Activated naive CD4-positive, alpha-beta T cell treated with anti-CD3 and anti-CD28 coated beads, Interleukin-2, amount 50 U/mL, for 72 hours (primary cell): Measurements from ENCODE around the gene HOXA2. TPM values are rescaled to one million over a fixed set of nuclear protein-coding genes. Genes with fewer than 3 reads are reported as not detected.

Experiments used
- ATAC-seq, 2 donors: fragments of 150-1000 bp; cut with Tn5 transposase; 2 replicates each; pipeline ENCODE4 v1.10.0; 2021; ENCODE audit warnings: mild to moderate bottlenecking in 2 of 2, moderate library complexity in 2 of 2
- DNase-seq, 2 donors: peaks; one replicate each; pipeline ENCODE4 v3.0.0; 2021 to 2022; ENCODE audit warnings: low spot score in 2 of 2
- H3K27ac Mint-ChIP-seq, 2 donors: one replicate each; pipeline ENCODE4 v1.8.0; 2022; ENCODE audit warnings: mild to moderate bottlenecking in 2 of 2, mixed read lengths in 2 of 2
- H3K36me3 Mint-ChIP-seq, 2 donors: one replicate each; pipeline ENCODE4 v1.8.0; 2022; ENCODE audit warnings: mixed read lengths in 2 of 2
- H3K9me3 Mint-ChIP-seq, 2 donors: one replicate each; pipeline ENCODE4 v1.8.0; 2022; ENCODE audit warnings: mixed read lengths in 2 of 2
- total RNA-seq, 2 donors: library from RNA; stranded (reverse); gene quantifications; one replicate each; pipeline ENCODE4 v1.2.3, GENCODE V29; 2022

The HOXA2 gene
- total RNA-seq, 2 donors from 2014 or later: not detected

GRCh38 chr7:27079234-27079975, 23.1 kb downstream of the HOXA2 start:
- Mint-ChIP-seq H3K36me3 (no peaks in the 10 kb centered on the region), H3K9me3 (no peaks in the 10 kb centered on the region), H3K27ac (no peak overlapping the region)
- ATAC-seq: no peak
- DNase-seq: no peak

DNA sequence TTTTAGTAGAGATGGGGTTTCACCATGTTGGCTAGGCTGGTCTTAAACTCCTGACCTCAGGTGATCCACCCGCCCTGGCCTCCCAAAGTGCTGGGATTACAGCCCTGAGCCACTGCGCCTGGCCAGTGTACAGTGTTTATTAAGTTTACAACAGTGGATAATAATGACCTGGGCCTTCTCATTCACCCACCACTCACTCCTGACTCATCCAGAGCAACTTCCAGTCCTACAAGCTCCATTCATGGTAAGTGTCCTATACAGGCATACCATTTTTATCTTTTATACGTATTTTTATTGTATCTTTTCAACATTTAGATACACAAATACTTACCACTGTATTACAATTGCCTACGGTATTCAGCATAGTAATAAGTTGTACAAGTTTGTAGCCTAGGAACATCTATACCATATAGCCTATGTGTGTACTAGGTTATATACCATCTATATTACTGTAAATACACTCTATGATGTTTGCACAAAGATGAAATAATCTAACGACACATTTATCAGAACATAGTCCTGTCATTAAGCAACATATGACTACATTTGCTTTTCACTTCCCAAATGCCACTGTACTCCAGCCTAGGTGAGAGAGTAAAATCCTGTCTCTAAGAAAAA, 23.8 kb downstream of the HOXA2 start:
- ATAC-seq (no peak), DNase-seq (no peak)
- Mint-ChIP-seq H3K36me3 (no peaks in the 10 kb centered on the region), H3K27ac (no peak overlapping the region), H3K9me3 (no peaks in the 10 kb centered on the region)

GRCh38 chr7:27073076-27073475, 29.4 kb downstream of the HOXA2 start:
- no peak for DNase-seq
- H3K27ac Mint-ChIP-seq: no peak overlapping the region
- ATAC-seq: no peak
- H3K9me3 Mint-ChIP-seq: no peaks in the 10 kb centered on the region
- no peaks in the 10 kb centered on the region for H3K36me3 Mint-ChIP-seq

- ATAC-seq: no peak
- no peaks in the 10 kb centered on the region for H3K36me3 Mint-ChIP-seq
- H3K9me3 Mint-ChIP-seq: no peaks in the 10 kb centered on the region
- H3K27ac Mint-ChIP-seq: no peak overlapping the region
- no peak for DNase-seq
These were observed 30.7 kb downstream of the HOXA2 start for GRCh38 chr7:27071622-27072390.

- Mint-ChIP-seq H3K36me3 (no peaks in the 10 kb centered on the region), H3K27ac (no peak overlapping the region), H3K9me3 (no peaks in the 10 kb centered on the region)
- ATAC-seq (no peak), DNase-seq (no peak)
These were observed 34.2 kb downstream of the HOXA2 start for GRCh38 chr7:27068259-27068658.

DNA sequence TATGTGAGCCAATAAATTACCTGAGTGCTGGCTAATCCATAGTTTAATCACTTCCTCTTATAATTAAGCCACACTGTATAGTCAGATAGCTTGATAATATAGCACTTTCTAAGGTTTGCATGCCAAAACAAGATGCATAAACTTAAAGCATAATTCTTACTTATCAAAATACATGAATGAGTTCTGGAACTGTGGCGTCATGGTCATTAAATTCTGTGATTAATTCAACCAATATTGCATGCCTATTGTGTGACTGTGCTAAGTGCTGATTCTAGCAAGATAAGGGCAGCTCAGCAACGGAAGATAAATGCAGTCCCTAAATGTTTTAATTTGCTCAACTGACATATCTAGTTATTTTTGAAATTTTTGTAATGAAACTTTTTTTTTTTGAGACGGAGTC, 36.3 kb downstream of the HOXA2 start:
- Mint-ChIP-seq H3K27ac (no peak overlapping the region), H3K9me3 (no peaks in the 10 kb centered on the region), H3K36me3 (no peaks in the 10 kb centered on the region)
- ATAC-seq (no peak), DNase-seq (no peak)

- H3K36me3 Mint-ChIP-seq: no peaks in the 10 kb centered on the region
- no peaks in the 10 kb centered on the region for H3K9me3 Mint-ChIP-seq
- DNase-seq (no peak), ATAC-seq (no peak)
- no peak overlapping the region for H3K27ac Mint-ChIP-seq
These were observed 36.8 kb downstream of the HOXA2 start for GRCh38 chr7:27065709-27066108.

GRCh38 chr7:27064661-27065060, 37.8 kb downstream of the HOXA2 start:
- no peak overlapping the region for H3K27ac Mint-ChIP-seq
- H3K9me3 Mint-ChIP-seq: no peaks in the 10 kb centered on the region
- no peaks in the 10 kb centered on the region for H3K36me3 Mint-ChIP-seq
- ATAC-seq (no peak), DNase-seq (no peak)

GRCh38 chr7:27064159-27064558, 38.3 kb downstream of the HOXA2 start:
- Mint-ChIP-seq H3K36me3 (no peaks in the 10 kb centered on the region), H3K27ac (no peak overlapping the region), H3K9me3 (no peaks in the 10 kb centered on the region)
- DNase-seq (no peak), ATAC-seq (no peak)

- ATAC-seq: no peak
- Mint-ChIP-seq H3K36me3 (no peaks in the 10 kb centered on the region), H3K9me3 (no peaks in the 10 kb centered on the region), H3K27ac (no peak overlapping the region)
- no peak for DNase-seq
These were observed 39.5 kb downstream of the HOXA2 start for GRCh38 chr7:27062946-27063345.

GRCh38 chr7:27053153-27053552, 49.3 kb downstream of the HOXA2 start:
- no peaks in the 10 kb centered on the region for H3K36me3 Mint-ChIP-seq
- no peak for DNase-seq
- no peak for ATAC-seq
- H3K27ac Mint-ChIP-seq: no peak overlapping the region
- H3K9me3 Mint-ChIP-seq: no peaks in the 10 kb centered on the region

DNA sequence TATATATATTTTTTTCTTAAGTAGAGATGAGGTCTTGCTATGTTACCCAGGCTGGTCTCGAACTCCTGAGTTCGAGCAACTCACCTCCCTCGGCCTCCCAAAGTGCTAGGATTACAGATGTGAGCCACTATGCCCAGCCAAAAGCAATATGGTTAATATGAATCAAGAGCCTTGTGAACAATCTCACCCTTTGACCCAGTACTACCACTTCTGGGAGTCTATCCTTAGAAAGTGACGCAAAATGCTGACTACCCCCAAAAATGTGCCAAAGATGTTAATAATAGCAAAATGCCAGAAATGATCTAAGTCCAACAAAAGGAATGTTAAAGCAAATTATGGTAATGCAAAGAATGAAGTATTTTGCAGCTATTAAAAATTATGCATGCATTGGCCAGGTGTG, 51.0 kb downstream of the HOXA2 start:
- H3K27ac Mint-ChIP-seq: no peak overlapping the region
- DNase-seq (no peak), ATAC-seq (no peak)
- no peaks in the 10 kb centered on the region for H3K9me3 Mint-ChIP-seq
- no peaks in the 10 kb centered on the region for H3K36me3 Mint-ChIP-seq

Other genes with a start within 250 kb of the HOXA2 start
- gene SKAP2, start 238.1 kb downstream of the HOXA2 start, total RNA-seq: 1 to 10 TPM; 7.2 to 7.4 TPM
- gene HOXA1, start 6.7 kb downstream of the HOXA2 start, total RNA-seq: under 1 TPM in 1 of 2 donors, not detected in 1; 0.16 TPM
- under 1 TPM in 1 of 2 donors, not detected in 1; 0.59 TPM for gene HOXA4, start 28.1 kb upstream of the HOXA2 start, total RNA-seq
- not detected for gene HOXA5, start 41.0 kb upstream of the HOXA2 start, total RNA-seq
- gene HOXA6, start 45.1 kb upstream of the HOXA2 start, total RNA-seq: under 1 TPM in 1 of 2 donors, not detected in 1; 0.31 TPM
- not detected for gene HOXA3, start 49.9 kb upstream of the HOXA2 start, total RNA-seq
- gene HOXA7, start 54.0 kb upstream of the HOXA2 start, total RNA-seq: not detected
- gene HOXA9, start 62.9 kb upstream of the HOXA2 start, total RNA-seq: not detected
- not detected for gene HOXA10, start 71.6 kb upstream of the HOXA2 start, total RNA-seq
- not detected for gene HOXA11, start 82.5 kb upstream of the HOXA2 start, total RNA-seq
- not detected for gene HOXA13, start 97.4 kb upstream of the HOXA2 start, total RNA-seq
- gene EVX1, start 140.1 kb upstream of the HOXA2 start, total RNA-seq: not detected